Central memory CD4-positive, alpha-beta T cell (primary cell): ENCODE measurements around the gene TSPAN19.
"Not testable (repeated sequence)": the region's sequence is repeated elsewhere in the genome, so short reads cannot be mapped to it uniquely, and the experiment has no call there.

Source experiments
- DNase-seq: peaks from one replicate; pipeline ENCODE4 v3.0.0; 2022
- total RNA-seq, 3 experiments: gene quantifications; one replicate each; lab custom pipeline; 2026; lab: John Stamatoyannopoulos, UW

The TSPAN19 gene
- 0 reads per million in 3 experiments for total RNA-seq

GRCh38 chr12:85036234-85036707 lies at the start of gene TSPAN19, which contains the start of gene LRRIQ1:
TSS of gene TSPAN19 (minus strand) at chr12:85036277. CDS start at chr12:85029946, 6,331 bp downstream.
TSS of gene LRRIQ1 (plus strand) at chr12:85036351. CDS start at chr12:85038177, 1,826 bp downstream.
- DNase-seq, result peak; percentile 21

GRCh38 chr12:85085066-85085465 lies 49.0 kb upstream of the TSPAN19 start:
- no peak for DNase-seq

GRCh38 chr12:85076688-85077430 lies 40.8 kb upstream of the TSPAN19 start:
- DNase-seq, result no peak

GRCh38 chr12:85072826-85073225 lies 36.7 kb upstream of the TSPAN19 start:
- DNase-seq, result no peak

GRCh38 chr12:85065837-85066482 lies 29.9 kb upstream of the TSPAN19 start:
- no peak for DNase-seq

- DNase-seq, result no peak
Observed at GRCh38 chr12:85060916-85061315, 24.8 kb upstream of the TSPAN19 start.

- no peak for DNase-seq
Observed at GRCh38 chr12:85059594-85059993, 23.5 kb upstream of the TSPAN19 start.

GRCh38 chr12:85058339-85058738 lies 22.3 kb upstream of the TSPAN19 start:
- no peak for DNase-seq

GRCh38 chr12:85057370-85057963 lies 21.4 kb upstream of the TSPAN19 start:
- no peak for DNase-seq

- DNase-seq, result no peak
Observed at GRCh38 chr12:85043829-85044228, 7.8 kb upstream of the TSPAN19 start.

GRCh38 chr12:85041395-85041794 lies 5.3 kb upstream of the TSPAN19 start:
- no peak for DNase-seq

- DNase-seq, result no peak
Observed at GRCh38 chr12:85036733-85037132, 656 bp upstream of the TSPAN19 start.

GRCh38 chr12:85029456-85029855 lies 6.6 kb downstream of the TSPAN19 start:
- DNase-seq, result no peak

- DNase-seq, result no peak
Observed at GRCh38 chr12:85018098-85018497, 18.0 kb downstream of the TSPAN19 start.

- DNase-seq, result no peak
Observed at GRCh38 chr12:85017618-85018017, 18.5 kb downstream of the TSPAN19 start.

- no peak for DNase-seq
Observed at GRCh38 chr12:85017133-85017532, 18.9 kb downstream of the TSPAN19 start.

GRCh38 chr12:85016413-85016812 lies 19.7 kb downstream of the TSPAN19 start:
- DNase-seq, result no peak

GRCh38 chr12:85007836-85008235 lies 28.2 kb downstream of the TSPAN19 start:
- DNase-seq, result no peak

- DNase-seq, result no peak
Observed at GRCh38 chr12:85006206-85006605, 29.9 kb downstream of the TSPAN19 start.

- no peak for DNase-seq
Observed at GRCh38 chr12:85005615-85006014, 30.5 kb downstream of the TSPAN19 start.

- not testable (repeated sequence) for DNase-seq
Observed at GRCh38 chr12:85005047-85005446, 31.0 kb downstream of the TSPAN19 start.

- DNase-seq, result no peak
Observed at GRCh38 chr12:85004204-85004603, 31.9 kb downstream of the TSPAN19 start.

- no peak for DNase-seq
Observed at GRCh38 chr12:85002778-85003296, 33.2 kb downstream of the TSPAN19 start.
